Mononuclear cell (primary cell): Measurements from ENCODE around the gene E2F4. TPM values are rescaled to one million over a fixed set of nuclear protein-coding genes. Genes with fewer than 3 reads are reported as not detected.

Experiments
- H3K27me3 ChIP-seq: 2 replicates; pipeline ENCODE4 v1.6.0; 2011; ENCODE audit warnings: low read length, control low read depth; ENCODE audit not compliant: insufficient read depth
- H3K4me1 ChIP-seq: 2 replicates; pipeline ENCODE4 v1.5.1; 2011; ENCODE audit warnings: mild to moderate bottlenecking, low read length, control low read depth; ENCODE audit not compliant: insufficient read depth
- H3K4me3 ChIP-seq: 2 replicates; pipeline ENCODE4 v1.5.1; 2011; ENCODE audit warnings: mild to moderate bottlenecking, low read length, moderate library complexity
- H3K9me3 ChIP-seq: 2 replicates; pipeline ENCODE4 v1.5.1; 2011; ENCODE audit warnings: low read depth, mild to moderate bottlenecking, control low read depth, low read length
- total RNA-seq: library from RNA; depleted of rRNA; stranded (reverse); fragments of >200 nt; gene quantifications from one replicate; pipeline ENCODE4 v1.2.3, GENCODE V29; 2012

E2F4 gene
- total RNA-seq, 1 donor: 53.3 TPM

- H3K4me1 ChIP-seq: peaks cover 6% of the 10 kb centered on the region
- H3K27me3 ChIP-seq: no peaks in the 10 kb centered on the region
- H3K4me3 ChIP-seq: no peak overlapping the region
- no peaks in the 10 kb centered on the region for H3K9me3 ChIP-seq
Measured at GRCh38 chr16:67236563-67237395, 44.8 kb downstream of the E2F4 start.

GRCh38 chr16:67237396-67238277 is 45.7 kb downstream of the E2F4 start:
- Histone ChIP-seq H3K4me1 (peaks cover 14% of the 10 kb centered on the region), H3K4me3 (no peak overlapping the region), H3K27me3 (no peaks in the 10 kb centered on the region)

GRCh38 chr16:67238278-67238575 is 46.3 kb downstream of the E2F4 start:
- peaks cover 19% of the 10 kb centered on the region for H3K4me1 ChIP-seq
- no peak overlapping the region for H3K4me3 ChIP-seq
- H3K9me3 ChIP-seq: no peaks in the 10 kb centered on the region
- H3K27me3 ChIP-seq: no peaks in the 10 kb centered on the region

More at GRCh38 chr16:67237396-67238277, 45.7 kb downstream of the E2F4 start:
- no peaks in the 10 kb centered on the region for H3K9me3 ChIP-seq

- H3K9me3 ChIP-seq: no peaks in the 10 kb centered on the region
- H3K4me1 ChIP-seq: peaks cover 26% of the 10 kb centered on the region
- no peaks in the 10 kb centered on the region for H3K27me3 ChIP-seq
- no peak overlapping the region for H3K4me3 ChIP-seq
Measured at GRCh38 chr16:67238806-67239470, 47.0 kb downstream of the E2F4 start.

- Histone ChIP-seq H3K9me3 (no peaks in the 10 kb centered on the region), H3K4me3 (no peak overlapping the region), H3K27me3 (no peaks in the 10 kb centered on the region), H3K4me1 (peaks cover 41% of the 10 kb centered on the region)
Measured at GRCh38 chr16:67240506-67240905, 48.6 kb downstream of the E2F4 start.

- H3K9me3 ChIP-seq: no peaks in the 10 kb centered on the region
- H3K4me1 ChIP-seq: peaks cover 49% of the 10 kb centered on the region
- H3K4me3 ChIP-seq: no peak overlapping the region
- no peaks in the 10 kb centered on the region for H3K27me3 ChIP-seq
Measured at GRCh38 chr16:67241008-67241900, 49.3 kb downstream of the E2F4 start.

- Histone ChIP-seq H3K9me3 (no peaks in the 10 kb centered on the region), H3K4me3 (no peak overlapping the region), H3K4me1 (peaks cover 55% of the 10 kb centered on the region), H3K27me3 (no peaks in the 10 kb centered on the region)
Measured at GRCh38 chr16:67242138-67242730, 50.3 kb downstream of the E2F4 start.

- Histone ChIP-seq H3K4me3 (no peak overlapping the region), H3K4me1 (peaks cover 66% of the 10 kb centered on the region)
Measured at GRCh38 chr16:67243481-67243880, 51.5 kb downstream of the E2F4 start.

DNA sequence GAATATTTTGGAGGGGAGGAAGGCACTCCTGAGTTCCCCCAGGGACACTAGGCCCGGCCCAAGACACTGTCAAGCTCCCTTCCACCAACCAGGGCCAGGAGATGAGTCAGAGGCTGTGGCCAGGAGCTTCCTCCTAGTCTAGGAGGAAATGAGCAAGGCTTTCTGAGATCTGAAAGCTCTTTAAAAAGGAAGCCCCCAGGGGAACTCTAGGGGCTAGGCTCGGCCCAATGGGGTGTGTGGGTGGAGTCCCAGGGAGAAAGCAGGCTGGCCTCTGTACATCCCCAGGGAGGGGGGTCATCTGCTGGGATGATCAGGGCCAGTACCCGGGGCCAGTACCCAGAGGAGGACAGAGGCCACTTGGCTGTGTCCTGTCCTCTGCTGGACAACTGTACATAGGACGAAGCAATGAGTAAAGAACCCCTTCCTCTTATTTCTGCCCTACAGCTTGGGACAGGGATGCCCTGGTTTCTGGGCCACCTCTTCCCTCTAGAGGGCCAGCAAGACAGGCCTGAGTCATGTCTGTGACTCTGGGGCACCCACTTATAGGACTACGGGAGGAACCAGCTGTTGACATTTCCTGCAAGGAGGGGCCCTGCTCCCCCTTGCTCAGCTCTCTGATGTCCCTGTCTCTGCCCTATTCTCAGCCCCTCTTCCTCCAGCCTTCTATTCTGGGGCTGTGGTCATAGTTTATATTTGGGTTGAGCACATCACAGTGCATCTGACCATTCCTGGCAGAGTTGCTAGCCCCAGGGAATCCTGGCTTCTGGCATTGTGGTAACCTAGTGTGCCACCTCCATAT is 52.6 kb downstream of the E2F4 start:
- peak overlapping the region; percentile 6 for H3K4me3 ChIP-seq
- peaks cover 76% of the 10 kb centered on the region for H3K4me1 ChIP-seq
- H3K27me3 ChIP-seq: peaks cover 10% of the 10 kb centered on the region
- H3K9me3 ChIP-seq: no peaks in the 10 kb centered on the region

More at GRCh38 chr16:67243481-67243880, 51.5 kb downstream of the E2F4 start:
- Histone ChIP-seq H3K27me3 (peaks cover 3% of the 10 kb centered on the region), H3K9me3 (no peaks in the 10 kb centered on the region)

GRCh38 chr16:67245186-67245585 is 53.2 kb downstream of the E2F4 start:
- no peaks in the 10 kb centered on the region for H3K9me3 ChIP-seq
- H3K4me3 ChIP-seq: peak overlapping the region; percentile 6
- peaks cover 16% of the 10 kb centered on the region for H3K27me3 ChIP-seq
- H3K4me1 ChIP-seq: peaks cover 77% of the 10 kb centered on the region

GRCh38 chr16:67245674-67246080 is 53.7 kb downstream of the E2F4 start:
- Histone ChIP-seq H3K4me3 (peak overlapping the region; percentile 68), H3K4me1 (peaks cover 77% of the 10 kb centered on the region), H3K9me3 (no peaks in the 10 kb centered on the region), H3K27me3 (peaks cover 21% of the 10 kb centered on the region)

DNA sequence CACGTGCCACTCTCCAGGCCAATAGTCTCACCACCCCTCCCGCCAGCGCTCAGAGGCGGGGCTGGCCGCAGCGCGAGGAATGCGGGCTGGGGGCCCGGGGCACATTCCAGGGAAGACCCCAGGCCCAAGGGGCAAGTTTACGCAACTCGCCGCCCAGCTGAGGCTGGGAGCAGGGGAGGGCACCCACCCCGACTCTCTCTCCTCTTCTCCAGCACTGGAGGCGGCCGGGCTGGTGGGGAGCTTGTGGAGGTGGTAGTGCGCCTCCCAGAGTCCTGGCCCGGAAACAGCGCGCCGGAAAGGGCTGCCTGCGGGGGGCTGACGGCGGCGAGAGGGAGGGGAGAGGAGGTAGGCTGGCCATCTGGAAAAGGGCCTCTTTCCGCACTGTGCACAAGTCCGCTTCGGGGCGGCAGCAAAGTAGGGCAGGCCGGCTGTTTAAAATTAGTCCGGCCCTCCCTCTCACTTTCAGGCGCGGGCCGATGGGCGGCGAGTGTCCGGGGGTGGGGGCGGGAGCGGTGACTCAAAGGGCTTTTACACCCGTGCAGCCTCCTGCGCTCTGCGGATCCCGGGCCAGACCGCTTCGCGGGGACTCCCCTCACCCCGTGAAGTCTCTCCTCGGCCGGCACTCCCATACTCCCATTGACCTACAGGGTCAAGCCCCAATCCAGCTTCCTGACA is 54.3 kb downstream of the E2F4 start:
- peak overlapping the region; percentile 68 for H3K4me3 ChIP-seq
- H3K4me1 ChIP-seq: peaks cover 76% of the 10 kb centered on the region
- no peaks in the 10 kb centered on the region for H3K9me3 ChIP-seq

GRCh38 chr16:67246756-67247191 is 54.8 kb downstream of the E2F4 start:
- no peaks in the 10 kb centered on the region for H3K9me3 ChIP-seq
- H3K4me1 ChIP-seq: peaks cover 71% of the 10 kb centered on the region
- peaks cover 21% of the 10 kb centered on the region for H3K27me3 ChIP-seq
- H3K4me3 ChIP-seq: peak overlapping the region; percentile 68

More for the DNA sequence above, 54.3 kb downstream of the E2F4 start:
- peaks cover 21% of the 10 kb centered on the region for H3K27me3 ChIP-seq
